ENCODE results near the gene GLO1. TPM values are rescaled to one million over a fixed set of nuclear protein-coding genes. Genes with fewer than 3 reads are reported as not detected.

GLO1 gene
- polyA plus RNA-seq, 1 donor (not counting 4 experiments of a cell fraction or from before 2014, with no cell fraction given): 301 TPM

- no peak for TF ChIP-seq EZH2 (IDR thresholded peaks at IDR 0.05; ENCODE audit: low read length)
- TF ChIP-seq, protein P1, sequence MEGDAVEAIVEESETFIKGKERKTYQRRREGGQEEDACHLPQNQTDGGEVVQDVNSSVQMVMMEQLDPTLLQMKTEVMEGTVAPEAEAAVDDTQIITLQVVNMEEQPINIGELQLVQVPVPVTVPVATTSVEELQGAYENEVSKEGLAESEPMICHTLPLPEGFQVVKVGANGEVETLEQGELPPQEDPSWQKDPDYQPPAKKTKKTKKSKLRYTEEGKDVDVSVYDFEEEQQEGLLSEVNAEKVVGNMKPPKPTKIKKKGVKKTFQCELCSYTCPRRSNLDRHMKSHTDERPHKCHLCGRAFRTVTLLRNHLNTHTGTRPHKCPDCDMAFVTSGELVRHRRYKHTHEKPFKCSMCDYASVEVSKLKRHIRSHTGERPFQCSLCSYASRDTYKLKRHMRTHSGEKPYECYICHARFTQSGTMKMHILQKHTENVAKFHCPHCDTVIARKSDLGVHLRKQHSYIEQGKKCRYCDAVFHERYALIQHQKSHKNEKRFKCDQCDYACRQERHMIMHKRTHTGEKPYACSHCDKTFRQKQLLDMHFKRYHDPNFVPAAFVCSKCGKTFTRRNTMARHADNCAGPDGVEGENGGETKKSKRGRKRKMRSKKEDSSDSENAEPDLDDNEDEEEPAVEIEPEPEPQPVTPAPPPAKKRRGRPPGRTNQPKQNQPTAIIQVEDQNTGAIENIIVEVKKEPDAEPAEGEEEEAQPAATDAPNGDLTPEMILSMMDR (optimal IDR thresholded peaks at IDR 0.05 in 1 of 3, IDR thresholded peaks at IDR 0.05 in 1 of 3, conservative IDR thresholded peaks at IDR 0.05 in 1 of 3; ENCODE audit: extremely low read depth in 1 of 3, insufficient read depth in 2 of 3, low read length in 3 of 3): no peak
- H3K9ac ChIP-seq (ENCODE audit: control insufficient read depth, extremely low read depth, insufficient read depth, low read length): no peak overlapping the region
- peaks cover 59% of the 10 kb centered on the region for H3K79me2 ChIP-seq (ENCODE audit: control insufficient read depth, insufficient read depth, low read length)
- FAIRE-seq (no peak), DNase-seq (ENCODE audit: low read depth, low spot score) (no peak)
- no peaks in the 10 kb centered on the region for H3K4me1 ChIP-seq (ENCODE audit: control insufficient read depth, extremely low read depth, insufficient read depth, low read length)
- H3K4me3 ChIP-seq (ENCODE audit: control insufficient read depth in 2 of 3, extremely low read depth in 1 of 3, insufficient read depth in 2 of 3, low read depth in 1 of 3, low read length in 3 of 3): no peak overlapping the region
- H3K27ac ChIP-seq (ENCODE audit: control insufficient read depth, insufficient read depth, low read length): no peak overlapping the region
- no peaks in the 10 kb centered on the region for H3K9me3 ChIP-seq (ENCODE audit: control insufficient read depth, low read depth, low read length)
- H3K4me2 ChIP-seq (ENCODE audit: control insufficient read depth, extremely low read depth, insufficient read depth, low read depth, low read length): no peak overlapping the region
- H3K27me3 ChIP-seq (ENCODE audit: control insufficient read depth, extremely low read depth, insufficient read depth, low read length): no peaks in the 10 kb centered on the region
- dilution Hi-C loops (cut with MboI; ENCODE audit: extremely low pct_ligation_motif_present, low sequenced_read_pairs): no loop called here
- peaks cover 11% of the 10 kb centered on the region for H4K20me1 ChIP-seq (ENCODE audit: control insufficient read depth, extremely low read depth, insufficient read depth, low read length)
- peaks cover 14 to 21% of the 10 kb centered on the region in 2 experiments for H3K36me3 ChIP-seq (ENCODE audit: control insufficient read depth in 2 of 2, extremely low read depth in 1 of 2, insufficient read depth in 2 of 2, low read length in 2 of 2)
- no peak overlapping the region for H2AFZ ChIP-seq (ENCODE audit: control insufficient read depth, low read length)
- H3K9me1 ChIP-seq (ENCODE audit: control insufficient read depth, extremely low read depth, insufficient read depth, low read length): no peaks in the 10 kb centered on the region
These were observed 16.5 kb downstream of the GLO1 start for GRCh38 chr6:38686270-38687042.

- H3K9me3 ChIP-seq (ENCODE audit: control insufficient read depth, low read depth, low read length): no peaks in the 10 kb centered on the region
These were observed 18.0 kb downstream of the GLO1 start for GRCh38 chr6:38684904-38685303.

More at GRCh38 chr6:38684904-38685303, 18.0 kb downstream of the GLO1 start:
- Histone ChIP-seq H3K4me2 (ENCODE audit: control insufficient read depth, extremely low read depth, insufficient read depth, low read depth, low read length) (no peak overlapping the region), H4K20me1 (ENCODE audit: control insufficient read depth, extremely low read depth, insufficient read depth, low read length) (peaks cover 11% of the 10 kb centered on the region), H3K27ac (ENCODE audit: control insufficient read depth, insufficient read depth, low read length) (no peak overlapping the region), H3K36me3 (ENCODE audit: control insufficient read depth in 2 of 2, extremely low read depth in 1 of 2, insufficient read depth in 2 of 2, low read length in 2 of 2) (peaks cover 14 to 21% of the 10 kb centered on the region in 2 experiments), H3K4me3 (ENCODE audit: control insufficient read depth in 2 of 3, extremely low read depth in 1 of 3, insufficient read depth in 2 of 3, low read depth in 1 of 3, low read length in 3 of 3) (no peak overlapping the region), H3K4me1 (ENCODE audit: control insufficient read depth, extremely low read depth, insufficient read depth, low read length) (no peaks in the 10 kb centered on the region), H2AFZ (ENCODE audit: control insufficient read depth, low read length) (no peak overlapping the region), H3K9me1 (ENCODE audit: control insufficient read depth, extremely low read depth, insufficient read depth, low read length) (no peaks in the 10 kb centered on the region), H3K79me2 (ENCODE audit: control insufficient read depth, insufficient read depth, low read length) (peaks cover 43% of the 10 kb centered on the region), H3K27me3 (ENCODE audit: control insufficient read depth, extremely low read depth, insufficient read depth, low read length) (no peaks in the 10 kb centered on the region), H3K9ac (ENCODE audit: control insufficient read depth, extremely low read depth, insufficient read depth, low read length) (no peak overlapping the region)
- TF ChIP-seq, protein P1 (optimal IDR thresholded peaks at IDR 0.05 in 1 of 3, IDR thresholded peaks at IDR 0.05 in 1 of 3, conservative IDR thresholded peaks at IDR 0.05 in 1 of 3; ENCODE audit: extremely low read depth in 1 of 3, insufficient read depth in 2 of 3, low read length in 3 of 3): no peak
- TF ChIP-seq EZH2 (IDR thresholded peaks at IDR 0.05; ENCODE audit: low read length): no peak
- no peak for FAIRE-seq
- dilution Hi-C loops (cut with MboI; ENCODE audit: extremely low pct_ligation_motif_present, low sequenced_read_pairs): no loop called here
- DNase-seq (ENCODE audit: low read depth, low spot score): no peak
